Activated T-cell treated with anti-CD3 and anti-CD28 coated beads for 1 hour (primary cell): ENCODE measurements around the gene ABTB2.

Experiments used
- DNase-seq: peaks from one replicate; pipeline ENCODE4 v3.0.0-alpha.2; 2020; ENCODE audit warnings: low read depth

ABTB2 gene

GRCh38 chr11:34284811-34285481 is 72.9 kb downstream of the ABTB2 start:
- DNase-seq = no peak

- no peak for DNase-seq
These were observed 73.7 kb downstream of the ABTB2 start for GRCh38 chr11:34284156-34284555.

GRCh38 chr11:34280945-34281872 is 76.6 kb downstream of the ABTB2 start:
- no peak for DNase-seq

GRCh38 chr11:34278693-34279297 is 79.0 kb downstream of the ABTB2 start:
- DNase-seq = no peak

GRCh38 chr11:34278175-34278574 is 79.6 kb downstream of the ABTB2 start:
- DNase-seq = no peak

- DNase-seq = no peak
These were observed 80.6 kb downstream of the ABTB2 start for GRCh38 chr11:34277171-34277570.

- DNase-seq = no peak
These were observed 81.4 kb downstream of the ABTB2 start for GRCh38 chr11:34276352-34276864.

GRCh38 chr11:34275486-34275885 is 82.3 kb downstream of the ABTB2 start:
- DNase-seq = no peak

GRCh38 chr11:34274712-34275398 is 83.0 kb downstream of the ABTB2 start:
- no peak for DNase-seq

- no peak for DNase-seq
These were observed 84.7 kb downstream of the ABTB2 start for GRCh38 chr11:34273099-34273498.

- DNase-seq = no peak
These were observed 86.1 kb downstream of the ABTB2 start for GRCh38 chr11:34271727-34272126.

GRCh38 chr11:34270711-34271110 is 87.1 kb downstream of the ABTB2 start:
- no peak for DNase-seq

GRCh38 chr11:34269694-34270245 is 88.0 kb downstream of the ABTB2 start:
- DNase-seq = no peak

GRCh38 chr11:34268906-34269430 is 88.8 kb downstream of the ABTB2 start:
- no peak for DNase-seq

- no peak for DNase-seq
These were observed 90.4 kb downstream of the ABTB2 start for GRCh38 chr11:34267417-34267816.

- DNase-seq = no peak
These were observed 90.8 kb downstream of the ABTB2 start for GRCh38 chr11:34267013-34267412.

GRCh38 chr11:34266090-34266912 is 91.5 kb downstream of the ABTB2 start:
- no peak for DNase-seq

- no peak for DNase-seq
These were observed 93.3 kb downstream of the ABTB2 start for GRCh38 chr11:34264303-34265110.

GRCh38 chr11:34263441-34264091 is 94.2 kb downstream of the ABTB2 start:
- DNase-seq = no peak
